GM10266 (cell line): Measurements from ENCODE around the gene SYNGR2.

Experiments
- DNase-seq: peaks from one replicate; pipeline ENCODE4 v3.0.0; 2012; ENCODE audit errors: extremely low spot score
- CTCF ChIP-seq: IDR thresholded peaks from 2 replicates; pipeline ENCODE4 v1.5.1; 2012; ENCODE audit warnings: mild to moderate bottlenecking, low read depth; ENCODE audit not compliant: control insufficient read depth, insufficient read depth; ENCODE audit errors: missing control alignments

Gene SYNGR2

DNA sequence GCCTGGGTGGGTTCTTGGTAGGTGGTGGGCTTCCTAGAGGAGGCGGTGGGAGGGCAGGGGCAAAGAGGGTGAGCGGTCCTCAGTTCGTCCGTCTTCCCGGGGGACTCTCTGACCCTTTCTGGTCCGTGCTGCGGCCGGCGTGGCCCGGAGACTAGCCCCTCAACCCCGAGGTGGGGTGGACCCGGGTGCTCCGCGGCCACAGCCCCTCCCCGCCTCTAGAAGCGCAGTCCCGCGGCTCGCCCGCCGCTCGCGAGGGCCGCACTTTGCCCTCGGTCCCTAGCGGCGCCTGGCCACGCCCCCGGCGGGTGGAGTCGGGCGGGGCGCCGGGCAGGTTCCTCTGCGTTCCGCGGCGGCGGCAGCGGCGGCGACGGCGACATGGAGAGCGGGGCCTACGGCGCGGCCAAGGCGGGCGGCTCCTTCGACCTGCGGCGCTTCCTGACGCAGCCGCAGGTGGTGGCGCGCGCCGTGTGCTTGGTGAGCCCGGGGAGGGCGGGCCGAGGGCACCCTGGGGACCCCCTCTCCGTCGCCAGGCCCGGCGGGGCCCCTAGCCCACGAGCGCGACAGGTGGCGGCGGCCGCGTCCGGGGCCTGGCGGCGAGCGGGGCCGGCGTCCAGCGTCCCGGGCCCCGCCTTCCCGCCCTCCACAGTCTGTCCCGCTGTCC, at the start of gene SYNGR2:
TSS of gene SYNGR2 (plus strand) at position 340 of the 661 bp plus-strand sequence. CDS start at position 376, 36 bp downstream.
- peak; percentile 93 for DNase-seq
- no peak for TF ChIP-seq CTCF

- no peak for TF ChIP-seq CTCF
- no peak for DNase-seq
These were observed 49.6 kb upstream of the SYNGR2 start for GRCh38 chr17:78118801-78119241.

DNA sequence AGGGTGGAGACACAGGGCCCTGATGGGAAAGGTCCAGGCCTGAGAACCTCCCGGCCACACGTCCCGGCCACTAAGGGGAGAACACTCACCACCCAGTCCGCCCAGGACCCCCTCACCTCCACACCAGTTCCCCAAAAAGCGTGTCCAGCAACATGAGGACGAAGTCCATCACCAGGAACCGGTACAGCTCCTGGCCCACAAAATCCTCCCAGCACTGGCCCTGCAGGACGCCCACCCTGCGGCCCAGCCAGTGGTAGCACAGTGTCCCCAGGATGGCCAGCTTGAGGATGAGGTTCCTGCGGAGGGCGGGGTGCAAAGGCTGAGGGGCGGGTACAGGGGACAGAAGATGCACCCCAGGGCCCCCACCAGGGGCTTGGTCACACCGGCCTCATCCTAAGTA, 47.8 kb upstream of the SYNGR2 start:
- DNase-seq, result no peak
- no peak for TF ChIP-seq CTCF

GRCh38 chr17:78120971-78121800, 47.2 kb upstream of the SYNGR2 start:
- no peak for DNase-seq
- no peak for TF ChIP-seq CTCF

- no peak for DNase-seq
- TF ChIP-seq CTCF, result no peak
These were observed 46.6 kb upstream of the SYNGR2 start for GRCh38 chr17:78121801-78122215.

DNA sequence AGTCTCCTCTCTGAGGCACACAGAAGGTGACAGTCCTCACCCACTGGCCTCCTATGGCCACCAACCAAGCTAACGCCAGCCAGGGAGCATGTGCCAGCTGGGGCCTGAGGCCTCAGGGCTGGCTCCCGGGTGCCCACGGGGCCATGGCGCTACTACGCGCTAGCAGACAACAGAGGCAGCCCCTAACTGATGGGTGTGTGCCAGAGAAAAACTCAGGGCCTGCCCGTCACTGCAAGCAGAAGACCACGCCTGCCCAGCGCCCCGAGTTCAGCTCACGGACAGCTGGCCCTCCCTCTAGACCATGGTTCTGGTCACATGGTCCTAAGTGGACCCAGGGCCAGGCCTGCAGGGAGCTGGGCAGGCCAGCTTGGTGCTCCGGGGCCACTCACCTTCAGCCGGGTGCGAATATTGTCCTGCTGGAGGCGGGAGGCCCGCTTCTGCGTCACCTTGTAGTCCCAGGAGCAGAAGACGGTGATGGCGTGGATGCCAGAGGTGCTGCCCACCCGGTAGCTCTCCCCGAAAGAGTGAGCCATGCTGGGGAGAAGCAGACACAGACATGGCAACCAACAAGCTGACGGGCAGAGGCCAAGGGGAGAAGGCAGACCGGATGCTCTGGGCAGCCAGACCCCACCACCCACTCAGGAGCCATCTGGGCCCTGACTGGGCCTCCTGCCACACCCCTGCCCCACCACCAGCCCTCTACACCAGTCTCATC, 46.0 kb upstream of the SYNGR2 start:
- no peak for TF ChIP-seq CTCF
- no peak for DNase-seq

GRCh38 chr17:78122931-78123249, 45.5 kb upstream of the SYNGR2 start:
- TF ChIP-seq CTCF, result no peak
- DNase-seq, result no peak
